ENCODE measurements around the gene POM121L2.

DNA sequence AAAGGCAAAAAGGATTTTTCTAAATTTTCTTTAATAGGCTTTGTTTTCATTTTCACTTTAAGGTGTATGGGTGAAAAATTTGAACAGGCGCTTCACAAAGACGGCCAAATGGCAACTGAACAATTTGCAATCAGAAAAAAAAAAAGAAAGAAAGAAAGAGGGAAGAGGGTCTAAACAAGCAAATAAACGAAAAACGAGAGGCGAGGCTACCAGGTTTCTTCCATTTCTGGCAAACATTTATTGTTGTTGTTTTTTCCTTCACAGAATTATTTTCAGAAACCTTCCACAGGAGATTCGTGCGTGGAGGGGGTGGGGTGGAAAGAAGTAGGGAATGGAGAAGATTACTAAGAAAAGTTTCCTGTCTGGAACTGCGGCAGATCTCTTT is 24.3 kb downstream of the POM121L2 start:
- TF ChIP-seq, protein P1, sequence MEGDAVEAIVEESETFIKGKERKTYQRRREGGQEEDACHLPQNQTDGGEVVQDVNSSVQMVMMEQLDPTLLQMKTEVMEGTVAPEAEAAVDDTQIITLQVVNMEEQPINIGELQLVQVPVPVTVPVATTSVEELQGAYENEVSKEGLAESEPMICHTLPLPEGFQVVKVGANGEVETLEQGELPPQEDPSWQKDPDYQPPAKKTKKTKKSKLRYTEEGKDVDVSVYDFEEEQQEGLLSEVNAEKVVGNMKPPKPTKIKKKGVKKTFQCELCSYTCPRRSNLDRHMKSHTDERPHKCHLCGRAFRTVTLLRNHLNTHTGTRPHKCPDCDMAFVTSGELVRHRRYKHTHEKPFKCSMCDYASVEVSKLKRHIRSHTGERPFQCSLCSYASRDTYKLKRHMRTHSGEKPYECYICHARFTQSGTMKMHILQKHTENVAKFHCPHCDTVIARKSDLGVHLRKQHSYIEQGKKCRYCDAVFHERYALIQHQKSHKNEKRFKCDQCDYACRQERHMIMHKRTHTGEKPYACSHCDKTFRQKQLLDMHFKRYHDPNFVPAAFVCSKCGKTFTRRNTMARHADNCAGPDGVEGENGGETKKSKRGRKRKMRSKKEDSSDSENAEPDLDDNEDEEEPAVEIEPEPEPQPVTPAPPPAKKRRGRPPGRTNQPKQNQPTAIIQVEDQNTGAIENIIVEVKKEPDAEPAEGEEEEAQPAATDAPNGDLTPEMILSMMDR (conservative IDR thresholded peaks at IDR 0.05 in 1 of 2, IDR thresholded peaks at IDR 0.05 in 1 of 2; ENCODE audit: extremely low read depth in 1 of 2, insufficient read depth in 1 of 2, low read depth in 1 of 2, low read length in 2 of 2), result no peak
- no peak for TF ChIP-seq EZH2 (IDR thresholded peaks at IDR 0.05; ENCODE audit: borderline replicate concordance, low read length)
